Panc1 (cell line): ENCODE data around the gene PPP2R3B. TPM values are rescaled to one million over a fixed set of nuclear protein-coding genes. Genes with fewer than 3 reads are reported as not detected.

Source experiments
- ATAC-seq: fragments of 200-7000 bp; cut with Tn5 transposase; 2 replicates; pipeline ENCODE4 v1.9.1; 2020; ENCODE audit warnings: mild to moderate bottlenecking, moderate library complexity
- BruUV-seq: library from RNA; stranded (reverse); fragments of 400-500 nt; replicated peaks from 2 replicates; lab custom pipeline; 2021; lab: Mats Ljungman, UMichigan
- CTCF ChIA-PET: fragments of 300-600 bp; sonication (Branson Sonifier 250); formaldehyde crosslinking; loops from one replicate; lab custom pipeline; 2022; ENCODE audit warnings: antibody characterized with exemption; lab: Charles Lee
- POLR2A ChIA-PET: fragments of 300-600 bp; sonication (Branson Sonifier 250); formaldehyde crosslinking; loops from one replicate; lab custom pipeline; 2022; ENCODE audit warnings: antibody characterized with exemption; lab: Charles Lee
- DNase-seq: peaks from one replicate; pipeline ENCODE4 v3.0.0-alpha.2; 2010; ENCODE audit warnings: low read depth, low spot score
- H3K27ac ChIP-seq: 2 replicates; pipeline ENCODE4 v1.5.1; 2011; ENCODE audit warnings: mild to moderate bottlenecking, low read length, inconsistent platforms
- H3K27me3 ChIP-seq: fragments of 200-500 bp; sonication (Bioruptor generic); 2 replicates; pipeline ENCODE4 v1.6.0; 2014; ENCODE audit warnings: low read length, inconsistent platforms; ENCODE audit not compliant: control insufficient read depth, insufficient read depth
- H3K36me3 ChIP-seq: fragments of 200-500 bp; sonication (Bioruptor generic); 2 replicates; pipeline ENCODE4 v1.5.1; 2014; ENCODE audit warnings: inconsistent platforms, mild to moderate bottlenecking, low read length, moderate library complexity; ENCODE audit not compliant: control insufficient read depth, insufficient read depth
- H3K4me1 ChIP-seq: 2 replicates; pipeline ENCODE4 v1.5.1; 2011; ENCODE audit warnings: inconsistent platforms, mild to moderate bottlenecking, low read length, moderate library complexity; ENCODE audit not compliant: control insufficient read depth, insufficient read depth
- H3K4me3 ChIP-seq, 2 experiments: 2 replicates each; pipeline ENCODE4 v1.5.1; 2011 to 2012; ENCODE audit warnings: low read depth in 2 of 2, low read length in 2 of 2, mild to moderate bottlenecking in 2 of 2, inconsistent platforms in 1 of 2, moderate library complexity in 1 of 2
- H3K9me3 ChIP-seq: fragments of 200-500 bp; sonication (Bioruptor generic); 2 replicates; pipeline ENCODE4 v1.5.1; 2014; ENCODE audit warnings: low read depth, mild to moderate bottlenecking, inconsistent platforms, low read length, moderate library complexity; ENCODE audit not compliant: control insufficient read depth, insufficient read depth
- CTCF ChIP-seq: fragments of 450-650 bp; IDR thresholded peaks from 2 replicates; pipeline ENCODE4 v1.5.1; 2017; ENCODE audit warnings: mild to moderate bottlenecking
- POLR2AphosphoS5 ChIP-seq: IDR thresholded peaks from 2 replicates; pipeline ENCODE4 v1.6.1; 2012; ENCODE audit warnings: mild to moderate bottlenecking, low read depth, low read length, moderate library complexity
- REST ChIP-seq, 2 experiments: IDR thresholded peaks; 2 replicates each; pipeline ENCODE4 v1.6.1; 2011 to 2012; ENCODE audit warnings: low read depth in 2 of 2, control low read depth in 1 of 2, low read length in 1 of 2, mild to moderate bottlenecking in 1 of 2, moderate library complexity in 1 of 2; ENCODE audit not compliant: insufficient read depth in 1 of 2
- SIN3A ChIP-seq: IDR thresholded peaks from 2 replicates; pipeline ENCODE4 v1.6.1; 2012; ENCODE audit warnings: low read depth, mild to moderate bottlenecking, low read length, moderate library complexity, borderline replicate concordance; ENCODE audit not compliant: insufficient read depth
- TCF7L2 ChIP-seq: IDR thresholded peaks from 2 replicates; pipeline ENCODE4 v1.6.1; 2011; ENCODE audit warnings: mild to moderate bottlenecking, low read depth, low read length, inconsistent platforms
- in situ Hi-C: cut with HindIII; loops from 2 replicates; pipeline ENCODE4 v1.10.0; 2016; ENCODE audit warnings: low sequenced_read_pairs, low pct_unique_long_range_greater_than_20kb
- intact Hi-C: fragments of 100-400 bp; cut with micrococcal nuclease; formaldehyde crosslinking; loops from one replicate; pipeline ENCODE4 v1.10.0; 2022; ENCODE audit not compliant: unreplicated experiment
- total RNA-seq: library from RNA; stranded (reverse); gene quantifications from one replicate; pipeline ENCODE4 v1.2.1, GENCODE V29; 2021; ENCODE audit not compliant: unreplicated experiment

PPP2R3B gene
- total RNA-seq, 1 experiment from 2014 or later = 19.2 TPM

GRCh38 chrX:358651-359143 is 28.0 kb downstream of the PPP2R3B start:
- CTCF ChIA-PET = no interaction called here
- H3K4me3 ChIP-seq = no peak overlapping the region
- no peak overlapping the region for H3K27ac ChIP-seq
- no peak for ATAC-seq
- H3K4me1 ChIP-seq = no peaks in the 10 kb centered on the region
- intact Hi-C loops = no loop called here
- DNase-seq = no peak
- POLR2A ChIA-PET = no interaction called here
- H3K27me3 ChIP-seq = no peaks in the 10 kb centered on the region
- BruUV-seq = no TSS peak
- TF ChIP-seq TCF7L2 (no peak), POLR2AphosphoS5 (no peak), CTCF (no peak), SIN3A (no peak), REST (IDR thresholded peaks at IDR 0.05; ENCODE audit: insufficient read depth in 1 of 2, low read depth in 2 of 2, low read length in 1 of 2) (no peak)
- H3K9me3 ChIP-seq = no peaks in the 10 kb centered on the region
- in situ Hi-C loops = no loop called here
- no peaks in the 10 kb centered on the region for H3K36me3 ChIP-seq

GRCh38 chrX:357693-358471 is 28.8 kb downstream of the PPP2R3B start:
- Histone ChIP-seq H3K36me3 (no peaks in the 10 kb centered on the region), H3K27me3 (no peaks in the 10 kb centered on the region), H3K9me3 (no peaks in the 10 kb centered on the region), H3K4me1 (no peaks in the 10 kb centered on the region), H3K27ac (no peak overlapping the region), H3K4me3 (no peak overlapping the region)
- DNase-seq (no peak), ATAC-seq (no peak)
- no TSS peak for BruUV-seq
- ChIA-PET CTCF (no interaction called here), POLR2A (no interaction called here)
- intact Hi-C loops = no loop called here
- in situ Hi-C loops = no loop called here
- no peak for TF ChIP-seq CTCF
- TF ChIP-seq REST (IDR thresholded peaks at IDR 0.05; ENCODE audit: insufficient read depth in 1 of 2, low read depth in 2 of 2, low read length in 1 of 2) = no peak
- no peak for TF ChIP-seq SIN3A
- TF ChIP-seq POLR2AphosphoS5 = no peak
- no peak for TF ChIP-seq TCF7L2
